ENCODE data around the gene HRAS. TPM values are rescaled to one million over a fixed set of nuclear protein-coding genes. Genes with fewer than 3 reads are reported as not detected.

The HRAS gene
- polyA plus RNA-seq, 2 of the 4 experiments (the other 2 are of a cell fraction), result 56.3 to 86.9 TPM

GRCh38 chr11:507727-508515 lies 27.5 kb downstream of the HRAS start:
- peak in 1 of 2 experiments; percentile 1; a peak in 3 of 6 replicates for ATAC-seq
- Histone ChIP-seq H3K4me3 (peak overlapping the region; percentile 83), H3K9me3 (no peaks in the 10 kb centered on the region), H3K4me2 (peak overlapping the region; percentile 91), H3K27ac (peak overlapping the region; percentile 69 to 97), H3K4me1 (peaks cover 15% of the 10 kb centered on the region; the same call in 2 of the 3 replicates)
- WGBS (ENCODE audit: missing lambda C conversion rate), result 52% methylated on average over 35 of the region's 45 CpGs
- DNase-seq (ENCODE audit: low read depth in 1 of 2, low spot score in 1 of 2), result no peak
- TF ChIP-seq MAX (IDR thresholded peaks at IDR 0.05), result no peak
- TF ChIP-seq FOSB (CRISPR knock-in tag; IDR thresholded peaks at IDR 0.05), result no peak
- no peak for TF ChIP-seq POLR2A (IDR thresholded peaks at IDR 0.05; ENCODE audit: low read length)
- no peak for TF ChIP-seq ZNF302 (CRISPR knock-in tag; IDR thresholded peaks at IDR 0.05)
- TF ChIP-seq EHMT2 (IDR thresholded peaks at IDR 0.05; ENCODE audit: low read depth), result no peak
- TF ChIP-seq SMC3 (IDR thresholded peaks at IDR 0.05), result no peak
- no peak for TF ChIP-seq NFE2L2 (conservative IDR thresholded peaks at IDR 0.05; ENCODE audit: low read length)
- TF ChIP-seq KDM5A (IDR thresholded peaks at IDR 0.05), result no peak
- no peak for TF ChIP-seq POLR2AphosphoS2 (conservative IDR thresholded peaks at IDR 0.05; ENCODE audit: low read length)
- no peak for TF ChIP-seq E2F6 (IDR thresholded peaks at IDR 0.05; ENCODE audit: borderline replicate concordance, low read depth)
- no peak for TF ChIP-seq CBX8 (IDR thresholded peaks at IDR 0.05)
- TF ChIP-seq RFX5 (IDR thresholded peaks at IDR 0.05), result no peak
- no peak for TF ChIP-seq EP300 (IDR thresholded peaks at IDR 0.05)
- TF ChIP-seq ZC3H11A (IDR thresholded peaks at IDR 0.05), result no peak
- FAIRE-seq, result no peak
- CTCF ChIA-PET, result interaction anchor here (7.4 kb wide), 1 partner anchor 10 kb away, joined by 55 read pairs; no protein-coding TSS in a partner anchor
- POLR2A ChIA-PET, result no interaction called here

- peak; percentile 68 to 78 for ATAC-seq
- POLR2A ChIA-PET, result interaction anchor here (0.6 to 1.9 kb wide), 12 partner anchors 9 to 300 kb away, joined by 3 to 18 read pairs (median 4); partner anchors contain the start of genes BET1L, HRAS, PTDSS2 and RIC8A
- DNase-seq (ENCODE audit: low read depth in 1 of 2, low spot score in 1 of 2), result peak; percentile 80 to 97
- WGBS (ENCODE audit: missing lambda C conversion rate), result 0% methylated on average over 7 of the region's 93 CpGs
- Histone ChIP-seq H3K9me3 (no peaks in the 10 kb centered on the region), H3K4me3 (peak within 1 kb of the TSS; percentile 83), H3K4me2 (peak within 1 kb of the TSS; percentile 91), H3K27ac (peak within 1 kb of the TSS; percentile 97), H3K4me1 (peaks cover 15% of the 10 kb centered on the region; the same call in 2 of the 3 replicates)
- FAIRE-seq, result no peak
- no peak; the same call in 2 of the 3 replicates for TF ChIP-seq BCL3 (IDR thresholded peaks at IDR 0.05)
- peak; percentile 65 for TF ChIP-seq POLR2A (IDR thresholded peaks at IDR 0.05; ENCODE audit: low read length)
- TF ChIP-seq JUN (IDR thresholded peaks at IDR 0.05), result peak in 1 of 2 experiments; percentile 92; a peak in 2 of 5 replicates
- TF ChIP-seq MAX (IDR thresholded peaks at IDR 0.05), result peak; percentile 70; the same call in 1 of the 2 replicates
- no peak for TF ChIP-seq SMC3 (IDR thresholded peaks at IDR 0.05)
- TF ChIP-seq RFX5 (IDR thresholded peaks at IDR 0.05), result no peak
- peak; percentile 65 for TF ChIP-seq PHF8 (IDR thresholded peaks at IDR 0.05; ENCODE audit: borderline replicate concordance, low read depth)
- TF ChIP-seq E2F6 (IDR thresholded peaks at IDR 0.05; ENCODE audit: borderline replicate concordance, low read depth), result peak; percentile 76
- no peak for TF ChIP-seq EHF (CRISPR knock-in tag; IDR thresholded peaks at IDR 0.05)
- CTCF ChIA-PET, result interaction anchor here (0.8 to 7.4 kb wide), 3 partner anchors 10 to 102 kb away, joined by 3 to 55 read pairs (median 4); no protein-coding TSS in a partner anchor
Measured at GRCh38 chr11:506995-507726, 28.2 kb downstream of the HRAS start, which contains the start of gene RNH1. Gene RNH1 (minus strand): TSS chr11:507242. CDS start chr11:502162, 5,080 bp downstream.

Data from A549 (cell line).